Hepatocyte (in vitro differentiated cells): Measurements from ENCODE around the gene IGFBP1.
"Not testable (repeated sequence)": the region's sequence is repeated elsewhere in the genome, so short reads cannot be mapped to it uniquely, and the experiment has no call there.

Experiments used
- EZH2 ChIP-seq: fragments of 200-600 bp; sonication (generic); IDR thresholded peaks from 2 replicates; pipeline ENCODE4 v1.6.1; 2016; ENCODE audit warnings: antibody characterized with exemption, mild to moderate bottlenecking, borderline replicate concordance
- TF ChIP-seq, protein P1 (sequence below): fragments of 200-600 bp; sonication (generic); IDR thresholded peaks from 2 replicates; pipeline ENCODE4 v1.5.1; 2016; ENCODE audit warnings: antibody characterized with exemption, mild to moderate bottlenecking; ENCODE audit not compliant: poor library complexity

DNA sequence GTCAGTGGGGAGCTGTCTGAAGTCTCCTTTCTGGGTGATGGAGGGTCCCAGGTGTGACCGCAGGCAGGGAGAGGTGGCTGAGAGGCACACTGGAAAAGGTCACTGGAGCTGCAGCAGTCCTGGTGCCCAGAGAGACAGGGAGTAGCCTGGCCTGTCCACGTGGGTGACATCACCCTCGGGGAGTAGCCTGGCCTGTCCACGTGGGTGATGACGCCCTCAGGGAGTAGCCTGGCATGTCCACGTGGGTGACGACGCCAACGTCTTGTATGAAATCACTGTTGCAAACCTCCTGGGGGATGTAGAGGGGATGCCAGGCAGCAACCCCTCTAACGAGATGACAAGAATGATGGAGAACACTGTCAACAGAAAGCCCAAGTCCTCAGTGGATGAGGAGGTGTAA lies 35.3 kb upstream of the IGFBP1 start:
- TF ChIP-seq EZH2, result not testable (repeated sequence)
- TF ChIP-seq, protein P1, sequence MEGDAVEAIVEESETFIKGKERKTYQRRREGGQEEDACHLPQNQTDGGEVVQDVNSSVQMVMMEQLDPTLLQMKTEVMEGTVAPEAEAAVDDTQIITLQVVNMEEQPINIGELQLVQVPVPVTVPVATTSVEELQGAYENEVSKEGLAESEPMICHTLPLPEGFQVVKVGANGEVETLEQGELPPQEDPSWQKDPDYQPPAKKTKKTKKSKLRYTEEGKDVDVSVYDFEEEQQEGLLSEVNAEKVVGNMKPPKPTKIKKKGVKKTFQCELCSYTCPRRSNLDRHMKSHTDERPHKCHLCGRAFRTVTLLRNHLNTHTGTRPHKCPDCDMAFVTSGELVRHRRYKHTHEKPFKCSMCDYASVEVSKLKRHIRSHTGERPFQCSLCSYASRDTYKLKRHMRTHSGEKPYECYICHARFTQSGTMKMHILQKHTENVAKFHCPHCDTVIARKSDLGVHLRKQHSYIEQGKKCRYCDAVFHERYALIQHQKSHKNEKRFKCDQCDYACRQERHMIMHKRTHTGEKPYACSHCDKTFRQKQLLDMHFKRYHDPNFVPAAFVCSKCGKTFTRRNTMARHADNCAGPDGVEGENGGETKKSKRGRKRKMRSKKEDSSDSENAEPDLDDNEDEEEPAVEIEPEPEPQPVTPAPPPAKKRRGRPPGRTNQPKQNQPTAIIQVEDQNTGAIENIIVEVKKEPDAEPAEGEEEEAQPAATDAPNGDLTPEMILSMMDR, result not testable (repeated sequence)
